ENCODE results near the gene ZNF576. TPM values are rescaled to one million over a fixed set of nuclear protein-coding genes. Genes with fewer than 3 reads are reported as not detected.

The ZNF576 gene
- polyA plus RNA-seq, 1 donor from 2014 or later, result 11.9 TPM

GRCh38 chr19:43596842-43597461 lies 557 bp downstream of the ZNF576 start:
- TF ChIP-seq EP300 (conservative IDR thresholded peaks at IDR 0.05; ENCODE audit: poor library complexity, severe bottlenecking) (no peak), SMC3 (conservative IDR thresholded peaks at IDR 0.05; ENCODE audit: poor library complexity) (no peak), EZH2 (IDR thresholded peaks at IDR 0.05; ENCODE audit: borderline replicate concordance, insufficient read depth, low read length, poor library complexity, severe bottlenecking) (no peak), TAF1 (IDR thresholded peaks at IDR 0.05; ENCODE audit: low read depth) (no peak), POLR2AphosphoS5 (IDR thresholded peaks at IDR 0.05) (no peak), RAD21 (conservative IDR thresholded peaks at IDR 0.05) (no peak), MXI1 (conservative IDR thresholded peaks at IDR 0.05; ENCODE audit: poor library complexity, severe bottlenecking) (no peak)
- TF ChIP-seq, protein P1, sequence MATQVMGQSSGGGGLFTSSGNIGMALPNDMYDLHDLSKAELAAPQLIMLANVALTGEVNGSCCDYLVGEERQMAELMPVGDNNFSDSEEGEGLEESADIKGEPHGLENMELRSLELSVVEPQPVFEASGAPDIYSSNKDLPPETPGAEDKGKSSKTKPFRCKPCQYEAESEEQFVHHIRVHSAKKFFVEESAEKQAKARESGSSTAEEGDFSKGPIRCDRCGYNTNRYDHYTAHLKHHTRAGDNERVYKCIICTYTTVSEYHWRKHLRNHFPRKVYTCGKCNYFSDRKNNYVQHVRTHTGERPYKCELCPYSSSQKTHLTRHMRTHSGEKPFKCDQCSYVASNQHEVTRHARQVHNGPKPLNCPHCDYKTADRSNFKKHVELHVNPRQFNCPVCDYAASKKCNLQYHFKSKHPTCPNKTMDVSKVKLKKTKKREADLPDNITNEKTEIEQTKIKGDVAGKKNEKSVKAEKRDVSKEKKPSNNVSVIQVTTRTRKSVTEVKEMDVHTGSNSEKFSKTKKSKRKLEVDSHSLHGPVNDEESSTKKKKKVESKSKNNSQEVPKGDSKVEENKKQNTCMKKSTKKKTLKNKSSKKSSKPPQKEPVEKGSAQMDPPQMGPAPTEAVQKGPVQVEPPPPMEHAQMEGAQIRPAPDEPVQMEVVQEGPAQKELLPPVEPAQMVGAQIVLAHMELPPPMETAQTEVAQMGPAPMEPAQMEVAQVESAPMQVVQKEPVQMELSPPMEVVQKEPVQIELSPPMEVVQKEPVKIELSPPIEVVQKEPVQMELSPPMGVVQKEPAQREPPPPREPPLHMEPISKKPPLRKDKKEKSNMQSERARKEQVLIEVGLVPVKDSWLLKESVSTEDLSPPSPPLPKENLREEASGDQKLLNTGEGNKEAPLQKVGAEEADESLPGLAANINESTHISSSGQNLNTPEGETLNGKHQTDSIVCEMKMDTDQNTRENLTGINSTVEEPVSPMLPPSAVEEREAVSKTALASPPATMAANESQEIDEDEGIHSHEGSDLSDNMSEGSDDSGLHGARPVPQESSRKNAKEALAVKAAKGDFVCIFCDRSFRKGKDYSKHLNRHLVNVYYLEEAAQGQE (IDR thresholded peaks at IDR 0.05; ENCODE audit: borderline replicate concordance), result no peak
- TF ChIP-seq, protein P2, sequence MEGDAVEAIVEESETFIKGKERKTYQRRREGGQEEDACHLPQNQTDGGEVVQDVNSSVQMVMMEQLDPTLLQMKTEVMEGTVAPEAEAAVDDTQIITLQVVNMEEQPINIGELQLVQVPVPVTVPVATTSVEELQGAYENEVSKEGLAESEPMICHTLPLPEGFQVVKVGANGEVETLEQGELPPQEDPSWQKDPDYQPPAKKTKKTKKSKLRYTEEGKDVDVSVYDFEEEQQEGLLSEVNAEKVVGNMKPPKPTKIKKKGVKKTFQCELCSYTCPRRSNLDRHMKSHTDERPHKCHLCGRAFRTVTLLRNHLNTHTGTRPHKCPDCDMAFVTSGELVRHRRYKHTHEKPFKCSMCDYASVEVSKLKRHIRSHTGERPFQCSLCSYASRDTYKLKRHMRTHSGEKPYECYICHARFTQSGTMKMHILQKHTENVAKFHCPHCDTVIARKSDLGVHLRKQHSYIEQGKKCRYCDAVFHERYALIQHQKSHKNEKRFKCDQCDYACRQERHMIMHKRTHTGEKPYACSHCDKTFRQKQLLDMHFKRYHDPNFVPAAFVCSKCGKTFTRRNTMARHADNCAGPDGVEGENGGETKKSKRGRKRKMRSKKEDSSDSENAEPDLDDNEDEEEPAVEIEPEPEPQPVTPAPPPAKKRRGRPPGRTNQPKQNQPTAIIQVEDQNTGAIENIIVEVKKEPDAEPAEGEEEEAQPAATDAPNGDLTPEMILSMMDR (IDR thresholded peaks at IDR 0.05; ENCODE audit: poor library complexity, severe bottlenecking), result no peak
- Histone ChIP-seq H2AFZ (ENCODE audit: low read depth, low read length) (peak overlapping the region; percentile 28), H3K9me2 (ENCODE audit: insufficient read depth, low read length) (no peaks in the 10 kb centered on the region), H3F3A (ENCODE audit: insufficient read depth, low read length, poor library complexity, severe bottlenecking) (no peaks in the 10 kb centered on the region), H3K27ac (ENCODE audit: low read length) (peak overlapping the region; percentile 99), H3K4me3 (ENCODE audit: low read length) (peak overlapping the region; percentile 99), H3K79me2 (replicated peaks; ENCODE audit: insufficient read depth, low read length) (peaks cover 42% of the 10 kb centered on the region), H4K20me1 (ENCODE audit: insufficient read depth) (peaks cover 4% of the 10 kb centered on the region), H3K9ac (ENCODE audit: low read length) (peak overlapping the region; percentile 99), H3K36me3 (ENCODE audit: insufficient read depth, low read length) (no peaks in the 10 kb centered on the region), H3K27me3 (ENCODE audit: insufficient read depth, low read depth, low read length) (no peaks in the 10 kb centered on the region), H3K4me2 (ENCODE audit: low read length) (peak overlapping the region; percentile 95), H3K9me3 (ENCODE audit: low read length) (no peaks in the 10 kb centered on the region)

DNA sequence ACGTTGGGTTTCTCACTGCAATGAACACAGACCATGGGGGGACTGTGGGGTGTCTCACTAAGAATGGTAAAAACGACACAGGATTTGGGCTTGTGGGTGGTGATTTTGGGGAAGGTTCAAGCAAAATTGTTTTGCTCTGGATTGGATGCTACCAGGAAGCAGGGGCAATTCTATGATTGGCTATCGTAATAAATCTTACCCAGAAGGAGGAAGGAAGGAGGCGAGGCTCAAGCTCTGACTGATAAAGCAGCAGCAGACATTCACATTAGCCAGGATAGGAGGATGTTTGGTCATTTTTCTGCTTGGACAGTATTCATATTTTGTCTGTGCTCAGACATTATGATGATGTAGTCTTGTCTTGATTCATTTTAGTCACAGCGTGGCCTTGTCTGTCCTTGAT lies 1.5 kb downstream of the ZNF576 start:
- Histone ChIP-seq H3F3A (ENCODE audit: insufficient read depth, low read length, poor library complexity, severe bottlenecking) (no peaks in the 10 kb centered on the region), H3K36me3 (ENCODE audit: insufficient read depth, low read length) (no peaks in the 10 kb centered on the region), H2AFZ (ENCODE audit: low read depth, low read length) (no peak overlapping the region), H3K9me3 (ENCODE audit: low read length) (no peaks in the 10 kb centered on the region), H3K79me2 (replicated peaks; ENCODE audit: insufficient read depth, low read length) (peaks cover 42% of the 10 kb centered on the region), H3K9ac (ENCODE audit: low read length) (peak overlapping the region; percentile 99), H4K20me1 (ENCODE audit: insufficient read depth) (peaks cover 4% of the 10 kb centered on the region), H3K4me3 (ENCODE audit: low read length) (peak overlapping the region; percentile 99), H3K4me2 (ENCODE audit: low read length) (peak overlapping the region; percentile 95), H3K27ac (ENCODE audit: low read length) (no peak overlapping the region), H3K9me2 (ENCODE audit: insufficient read depth, low read length) (no peaks in the 10 kb centered on the region), H3K27me3 (ENCODE audit: insufficient read depth, low read depth, low read length) (no peaks in the 10 kb centered on the region)
- TF ChIP-seq MXI1 (conservative IDR thresholded peaks at IDR 0.05; ENCODE audit: poor library complexity, severe bottlenecking) (no peak), EZH2 (IDR thresholded peaks at IDR 0.05; ENCODE audit: borderline replicate concordance, insufficient read depth, low read length, poor library complexity, severe bottlenecking) (no peak), EP300 (conservative IDR thresholded peaks at IDR 0.05; ENCODE audit: poor library complexity, severe bottlenecking) (no peak), RAD21 (conservative IDR thresholded peaks at IDR 0.05) (no peak), TAF1 (IDR thresholded peaks at IDR 0.05; ENCODE audit: low read depth) (no peak)
